Left renal pelvis (tissue), 4 donors: ENCODE data around the gene NOP10. TPM values are rescaled to one million over a fixed set of nuclear protein-coding genes. Genes with fewer than 3 reads are reported as not detected.
A peak's percentile ranks its signal among the peaks of the same experiment; 100 is the strongest.
"Not testable (repeated sequence)": the region's sequence is repeated elsewhere in the genome, so short reads cannot be mapped to it uniquely, and the experiment has no call there.

Source experiments
- DNase-seq, 4 donors: peaks; one replicate each; pipeline ENCODE4 v3.0.0-alpha.2; 2013; ENCODE audit warnings: low read depth in 4 of 4, low spot score in 3 of 4
- polyA plus RNA-seq, 4 donors: library from polyadenylated mRNA; unstranded; fragments of 120-200 nt; gene quantifications; one replicate each; pipeline ENCODE4 v1.2.1, GENCODE V29; 2013; ENCODE audit not compliant: insufficient read length in 4 of 4

NOP10 gene
- polyA plus RNA-seq, result 100 to 1,000 TPM in 3 of 4 donors, 10 to 100 TPM in 1; 85.6 to 144 (median 123) TPM

GRCh38 chr15:34342737-34343575 is at the start of gene NOP10, which contains the start of gene NUTM1:
Gene NOP10 (minus strand): TSS chr15:34343136. CDS start chr15:34343073, 63 bp downstream.
Gene NUTM1 (plus strand): TSS chr15:34343315. CDS start chr15:34343697, 382 bp downstream.
- peak in 3 of 4 donors; percentile 76 to 85 (median 79) for DNase-seq

DNA sequence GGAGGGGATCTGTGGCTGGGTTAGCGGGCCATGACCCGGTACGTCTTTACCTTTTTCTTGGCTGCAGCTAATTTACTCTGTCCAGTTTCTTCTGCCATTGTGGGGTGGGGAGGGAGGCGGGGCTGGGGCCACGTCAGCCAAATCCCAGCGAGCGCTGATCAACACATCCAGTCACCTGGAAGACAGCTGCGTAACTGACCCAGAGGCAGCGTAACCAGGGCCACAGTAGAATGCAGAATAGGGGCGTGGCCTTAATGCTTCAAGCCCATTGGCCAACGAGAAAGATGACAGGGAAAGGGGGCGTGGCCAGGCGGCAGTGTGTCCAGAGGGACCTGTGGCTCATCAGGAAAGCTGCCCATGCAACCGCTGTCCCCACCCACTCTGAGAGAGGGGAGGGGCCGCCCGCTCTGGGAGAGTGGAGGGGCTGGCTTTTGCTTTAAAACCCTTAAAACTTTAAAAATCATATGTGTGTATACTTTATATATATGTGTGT is 46.7 kb upstream of the NOP10 start:
- not testable (repeated sequence) for DNase-seq

GRCh38 chr15:34381829-34382521 is 39.0 kb upstream of the NOP10 start:
- not testable (repeated sequence) for DNase-seq

- DNase-seq, result not testable (repeated sequence)
Observed at GRCh38 chr15:34380491-34380890, 37.6 kb upstream of the NOP10 start.

GRCh38 chr15:34376856-34377255 is 33.9 kb upstream of the NOP10 start:
- DNase-seq, result no peak

DNA sequence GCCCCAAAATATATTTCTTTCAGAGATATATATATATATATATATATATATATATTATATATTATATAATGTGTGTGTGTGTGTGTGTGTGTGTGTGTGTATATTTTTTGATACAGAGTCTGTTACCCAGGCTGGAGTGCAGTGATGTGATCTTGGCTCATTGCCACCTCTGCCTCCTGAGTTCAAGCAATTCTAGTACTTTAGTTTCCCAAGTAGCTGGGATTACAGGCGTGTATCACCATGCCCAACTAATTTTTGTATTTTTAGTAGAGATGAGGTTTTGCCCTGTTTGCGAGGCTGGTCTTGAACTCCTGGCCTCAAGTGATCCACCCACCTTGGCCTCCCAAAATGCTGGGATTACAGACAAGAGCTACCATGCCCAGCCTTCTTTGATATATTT is 32.6 kb upstream of the NOP10 start:
- not testable (repeated sequence) for DNase-seq

DNA sequence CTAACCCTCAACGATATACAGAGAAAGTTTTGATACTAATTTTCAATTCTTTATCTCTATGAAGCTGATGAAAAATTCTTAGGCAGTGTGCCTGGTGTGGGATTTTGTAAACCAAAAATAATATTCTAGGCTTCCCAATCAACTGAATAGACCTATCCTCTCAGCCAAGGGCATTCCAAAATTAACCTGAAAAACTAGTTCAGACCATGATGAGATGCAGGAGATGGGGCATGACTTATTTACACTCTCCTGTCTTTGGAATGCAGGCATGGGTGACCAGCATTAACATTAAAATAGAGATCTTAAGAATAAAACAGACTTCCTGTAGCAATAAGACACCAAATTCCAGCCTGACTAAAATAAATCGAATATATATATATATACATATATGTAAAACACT is 31.9 kb upstream of the NOP10 start:
- DNase-seq, result no peak

DNA sequence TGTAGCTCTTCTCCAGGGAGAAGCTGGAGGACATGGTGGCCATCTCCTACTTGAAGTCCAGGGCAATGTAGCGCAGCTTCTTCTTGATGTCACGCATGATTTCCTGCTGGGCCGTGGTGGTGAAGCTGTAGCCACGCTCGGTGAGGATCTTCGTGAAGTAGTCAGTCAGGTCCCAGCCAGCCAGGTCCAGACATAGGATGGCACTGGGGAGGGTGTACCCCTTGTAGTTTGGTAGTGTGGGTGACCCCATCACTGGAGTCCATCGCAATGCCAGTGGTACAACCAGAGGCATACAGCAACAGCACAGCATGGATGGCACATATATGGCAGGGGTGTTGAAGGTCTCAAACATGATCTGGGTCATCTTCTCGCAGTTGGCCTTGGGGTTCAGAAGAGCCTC is 31.0 kb upstream of the NOP10 start:
- no peak for DNase-seq

DNA sequence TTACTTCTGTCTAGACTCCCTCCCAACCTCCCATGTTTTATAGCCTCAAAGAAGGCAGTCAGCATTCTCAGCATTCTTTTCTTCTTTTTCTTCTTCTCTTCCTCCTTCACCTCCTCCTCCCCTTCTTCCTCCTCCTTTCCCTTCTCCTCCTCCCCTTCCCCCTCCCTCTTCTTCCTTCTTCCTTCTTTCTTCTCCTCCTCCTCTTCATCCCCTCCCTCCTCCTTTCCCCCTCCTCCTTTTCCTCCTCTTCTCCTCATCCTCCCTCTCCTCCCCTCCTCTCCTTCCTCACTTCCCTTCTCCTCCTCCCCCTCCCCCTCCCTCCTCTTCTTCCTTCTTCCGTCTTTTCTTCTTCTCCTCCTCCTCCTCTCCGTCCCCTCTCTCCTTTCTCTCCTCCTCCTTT is 27.7 kb upstream of the NOP10 start:
- no peak for DNase-seq

- DNase-seq, result no peak
Observed at GRCh38 chr15:34370129-34370528, 27.2 kb upstream of the NOP10 start.

DNA sequence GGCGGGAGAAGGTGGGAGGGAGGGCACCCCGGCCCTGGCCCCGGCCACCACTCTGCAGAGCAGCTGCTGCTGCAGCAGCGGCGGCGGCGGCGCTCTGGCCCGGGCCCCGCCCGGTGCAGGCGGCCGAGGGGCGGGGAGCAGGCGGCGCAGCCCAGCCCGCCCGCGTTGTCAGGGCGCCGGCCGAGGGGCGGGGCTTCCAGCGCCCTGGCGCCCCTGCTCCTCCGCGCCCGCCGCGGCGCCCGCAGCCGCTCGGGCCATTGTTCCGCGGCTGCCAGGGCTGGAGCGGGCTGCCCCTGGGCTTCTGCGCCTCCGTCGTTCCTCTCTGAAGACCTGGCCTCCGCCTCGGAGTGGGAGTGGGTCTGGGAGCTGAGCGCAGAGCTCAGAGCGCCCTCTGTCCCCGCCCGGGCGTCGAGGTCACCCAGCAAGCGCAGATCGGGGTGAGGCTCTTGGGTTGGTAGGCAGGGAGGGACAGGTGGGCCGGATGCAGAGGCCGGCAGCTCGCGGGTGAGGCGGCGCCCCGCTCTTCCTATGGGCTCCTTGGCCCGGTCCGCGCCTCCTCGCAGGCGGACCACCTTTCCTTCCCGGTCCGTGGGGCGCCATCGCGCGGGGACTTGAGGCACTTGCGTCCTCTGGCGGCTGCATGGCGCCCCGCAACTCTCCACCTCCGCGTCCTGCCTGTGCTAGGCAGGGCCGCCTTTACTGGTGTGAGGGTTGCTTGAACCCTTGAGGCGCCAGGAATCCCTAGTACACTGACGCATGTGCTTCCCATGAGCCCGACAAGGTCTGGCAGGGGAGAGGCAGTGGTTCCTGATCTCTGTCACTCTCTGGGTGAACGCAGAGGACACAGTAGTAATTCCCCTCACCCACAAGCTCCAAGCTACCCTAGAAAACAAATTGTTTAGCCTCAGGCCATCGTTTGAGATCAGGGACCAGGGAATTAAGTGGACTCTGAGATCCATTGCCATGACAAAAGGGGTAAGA is 24.5 kb upstream of the NOP10 start, which contains the start of gene LPCAT4:
Gene LPCAT4, minus strand, starts transcription at position 96 of the 981 bp plus-strand sequence. CDS start 96 bp downstream, outside the sequence.
- peak; percentile 74 to 79 (median 78) for DNase-seq

DNA sequence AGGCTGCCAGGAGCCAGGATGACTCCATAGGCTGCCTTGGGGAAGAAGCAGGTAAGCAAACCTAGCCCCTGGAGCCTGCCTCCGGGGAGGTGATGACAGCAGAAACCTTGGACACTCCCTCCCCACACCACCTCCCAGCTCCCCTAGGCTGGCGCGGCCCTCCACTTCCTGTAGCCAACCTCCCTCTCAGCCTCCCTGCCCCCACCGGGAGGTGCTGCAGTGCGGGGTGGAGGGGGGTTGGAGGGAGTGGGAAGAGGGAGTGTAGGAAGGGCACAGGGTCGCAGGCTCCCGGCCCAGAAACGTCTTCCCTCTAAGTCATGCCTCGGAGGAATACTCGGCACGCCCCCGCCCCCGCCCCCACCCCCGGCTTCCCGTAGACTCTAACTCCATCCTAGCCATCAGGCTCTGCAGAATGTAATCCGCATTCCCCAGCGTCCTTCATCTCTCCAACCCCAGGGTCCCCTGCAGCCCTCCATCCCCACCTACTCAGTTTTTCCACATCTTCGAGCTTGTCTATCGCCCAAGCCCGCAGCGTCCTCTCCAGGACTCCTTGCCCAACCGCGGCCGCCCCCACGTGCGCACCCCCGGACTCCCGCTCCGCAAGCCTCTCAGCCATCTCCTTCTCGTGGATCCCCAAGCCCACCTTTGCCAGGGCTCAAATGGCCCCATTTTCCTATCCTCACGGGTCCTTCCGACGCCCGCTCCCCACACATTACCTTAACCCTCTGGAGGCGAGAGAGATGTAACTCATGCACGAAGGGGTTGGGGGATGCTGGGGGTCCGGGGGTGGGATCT is 23.5 kb upstream of the NOP10 start:
- peak in 2 of 4 donors; percentile 26 to 47 for DNase-seq

GRCh38 chr15:34365836-34366235 is 22.9 kb upstream of the NOP10 start:
- no peak for DNase-seq

DNA sequence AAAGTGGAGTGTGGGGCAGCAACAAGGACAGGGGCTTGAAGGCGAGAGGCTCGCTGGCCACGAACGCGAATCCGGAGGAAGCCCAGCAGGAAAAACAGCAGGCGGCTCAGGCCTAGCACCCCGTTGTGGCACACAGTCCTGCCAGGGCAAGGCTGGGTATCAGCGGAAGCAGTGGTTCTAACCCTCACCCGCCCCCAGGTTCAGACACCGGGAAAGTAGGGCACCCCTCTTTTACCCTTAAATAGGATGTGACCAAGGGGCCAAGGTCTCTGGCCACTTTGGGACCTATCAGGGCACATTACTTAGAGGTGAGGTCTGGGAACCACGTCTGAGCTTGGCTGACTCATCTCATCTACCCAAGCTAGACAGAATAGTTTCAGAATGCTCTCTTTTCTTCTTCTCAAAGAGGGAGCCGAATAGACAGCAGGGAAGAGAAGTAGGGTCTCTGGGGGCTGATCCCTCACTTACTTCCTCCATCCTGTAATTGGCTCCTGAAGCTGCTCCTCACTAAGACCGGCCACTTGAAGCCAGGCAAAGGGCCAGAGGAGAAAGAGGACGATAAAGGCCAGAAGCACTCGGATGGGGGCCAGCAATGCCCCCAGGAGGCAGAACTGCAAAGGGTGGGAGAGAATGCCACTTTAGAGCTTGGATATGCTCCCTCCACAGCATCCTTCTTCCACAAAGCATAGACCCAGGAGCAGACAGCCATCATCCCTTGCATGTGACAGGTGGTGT is 22.3 kb upstream of the NOP10 start:
- no peak for DNase-seq

DNA sequence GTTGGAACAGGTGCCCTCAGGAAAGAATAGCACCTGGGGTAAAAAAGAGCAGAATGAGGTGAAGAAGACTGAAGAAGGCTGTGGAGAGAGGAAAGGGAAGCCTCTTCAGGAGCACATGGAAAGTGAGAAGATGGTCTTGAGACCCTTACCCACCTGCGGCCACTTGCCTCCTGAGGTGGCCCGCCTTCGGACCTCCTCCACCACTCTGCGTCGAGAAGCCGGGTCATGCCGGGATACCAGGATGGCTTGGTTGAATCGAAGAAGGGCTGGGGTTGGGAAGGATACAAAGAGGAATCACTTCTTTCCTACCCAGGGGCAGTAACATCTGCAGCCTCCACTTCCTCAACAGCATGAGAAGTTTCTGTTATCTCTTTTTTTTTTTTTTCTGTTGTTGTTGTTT is 21.1 kb upstream of the NOP10 start:
- DNase-seq, result no peak

DNA sequence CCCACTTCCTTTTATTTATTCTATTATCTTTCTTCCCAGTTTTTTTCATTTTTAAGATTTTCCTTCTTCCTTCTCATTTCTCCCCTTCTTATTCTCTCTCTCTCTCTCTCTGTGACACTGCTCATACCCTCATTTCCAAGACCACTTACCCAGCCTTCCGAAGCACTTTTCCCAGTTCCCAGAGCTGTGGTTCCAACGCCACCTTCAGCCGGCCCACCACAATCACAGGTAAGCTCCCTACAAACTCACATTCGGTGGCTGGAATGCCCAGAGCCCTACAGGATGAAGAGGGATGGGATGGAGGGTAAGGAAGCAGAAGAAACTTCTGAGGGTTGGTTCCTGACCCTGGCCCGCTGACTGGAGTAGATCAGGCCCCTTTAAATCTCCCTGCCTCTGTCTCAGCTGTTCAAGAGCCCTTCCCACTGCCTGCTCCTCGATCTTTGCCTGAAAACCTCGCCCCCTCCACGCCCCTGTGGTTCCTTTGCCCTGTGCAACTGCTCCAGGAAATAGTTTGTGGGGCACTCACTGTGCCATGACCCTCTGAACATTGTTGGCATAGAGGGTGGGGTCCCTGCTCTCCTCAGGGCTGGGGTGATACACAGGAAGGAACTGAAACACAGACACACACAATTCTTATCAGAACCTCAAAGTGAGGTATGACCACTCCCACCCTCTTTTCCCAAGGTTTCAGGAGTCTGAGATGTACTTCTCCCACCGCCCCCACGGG is 19.3 kb upstream of the NOP10 start:
- no peak for DNase-seq

DNA sequence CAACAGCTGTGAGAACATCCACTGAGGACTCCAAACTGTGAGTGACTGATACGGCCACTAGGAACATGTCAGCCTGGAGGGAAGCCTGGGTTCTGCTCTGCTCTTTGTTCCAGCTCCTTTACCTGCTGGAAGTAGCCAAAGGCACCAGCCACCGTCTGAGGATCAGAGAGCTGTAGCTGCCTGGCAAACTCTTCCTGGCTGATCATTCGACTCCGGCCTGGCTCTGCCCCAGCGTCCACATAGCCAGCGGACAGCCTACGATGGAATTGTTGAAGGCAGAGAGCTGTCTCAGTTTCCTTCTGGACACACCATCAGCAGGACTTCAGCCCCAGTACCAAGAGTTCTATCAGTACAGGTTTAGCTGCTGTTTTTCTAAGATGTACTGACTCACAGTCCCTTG is 18.3 kb upstream of the NOP10 start:
- no peak for DNase-seq

GRCh38 chr15:34360298-34360697 is 17.4 kb upstream of the NOP10 start:
- no peak for DNase-seq
